Ascending aorta (tissue), 2 donors: ENCODE results near the gene SPRY1. TPM values are rescaled to one million over a fixed set of nuclear protein-coding genes. Genes with fewer than 3 reads are reported as not detected.

Experiments used
- DNase-seq, 2 donors: peaks; one replicate each; pipeline ENCODE4 v3.0.0-alpha.2; 2019; ENCODE audit warnings: low spot score in 2 of 2
- H3K27ac ChIP-seq, 2 donors: fragments of 200-600 bp; sonication (generic); one replicate each; pipeline ENCODE4 v1.5.1; 2016 to 2017; ENCODE audit warnings: mild to moderate bottlenecking in 1 of 2
- H3K27me3 ChIP-seq: fragments of 200-600 bp; sonication (generic); one replicate; pipeline ENCODE4 v1.5.1; 2017
- H3K36me3 ChIP-seq, 2 donors: fragments of 200-600 bp; sonication (generic); one replicate each; pipeline ENCODE4 v1.5.1; 2016
- H3K4me1 ChIP-seq, 2 donors: fragments of 200-600 bp; sonication (generic); one replicate each; pipeline ENCODE4 v1.5.1; 2016 to 2017; ENCODE audit warnings: mild to moderate bottlenecking in 1 of 2
- H3K4me3 ChIP-seq, 2 donors: fragments of 200-600 bp; sonication (generic); one replicate each; pipeline ENCODE4 v1.5.1; 2016 to 2017; ENCODE audit warnings: mild to moderate bottlenecking in 1 of 2
- H3K9me3 ChIP-seq, 2 donors: fragments of 200-600 bp; sonication (generic); one replicate each; pipeline ENCODE4 v1.5.1; 2016
- CTCF ChIP-seq, 3 experiments: fragments of 200-600 bp in 2 of 3; fragments of 450-650 bp in 1 of 3; sonication (generic) in 2 of 3; IDR thresholded peaks; one replicate each; pipeline ENCODE4 v1.5.1; 2016 to 2019; ENCODE audit warnings: antibody characterized with exemption in 3 of 3, mild to moderate bottlenecking in 1 of 3, moderate library complexity in 1 of 3
- intact Hi-C: fragments of 100-400 bp; cut with DNase I; formaldehyde crosslinking; loops from one replicate; pipeline ENCODE4 v1.15.1; 2023
- total RNA-seq: library from RNA; depleted of rRNA; stranded (reverse); fragments of >200 nt; gene quantifications from one replicate; pipeline ENCODE4 v1.1.0, GENCODE V29; 2016

SPRY1 gene
- total RNA-seq, 1 donor from 2014 or later, result 348 TPM

DNA sequence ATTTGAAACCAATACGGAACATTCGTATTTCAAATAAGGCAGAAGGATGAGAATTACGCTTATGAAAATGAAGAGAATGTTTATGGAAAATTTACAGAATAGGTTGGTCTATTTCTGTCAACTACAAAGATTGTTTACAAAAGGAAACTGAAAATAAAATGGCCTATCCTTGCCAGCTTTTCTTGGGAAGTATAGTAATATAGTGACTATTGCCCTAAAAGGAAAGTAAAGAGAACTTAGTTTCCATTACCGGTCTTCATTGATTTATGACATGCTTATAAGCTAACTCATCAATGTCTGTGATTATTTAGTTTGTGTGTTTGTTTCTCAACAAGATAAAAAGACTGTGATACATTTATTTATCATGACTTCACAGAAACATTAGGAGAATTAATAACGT is 2.9 kb upstream of the SPRY1 start:
- DNase-seq, result no peak
- Histone ChIP-seq H3K27me3 (no peaks in the 10 kb centered on the region), H3K36me3 (peaks cover 0 to 7% of the 10 kb centered on the region in 2 donors), H3K9me3 (no peaks in the 10 kb centered on the region), H3K27ac (no peak overlapping the region), H3K4me1 (no peaks in the 10 kb centered on the region), H3K4me3 (no peak overlapping the region)
- no peak for TF ChIP-seq CTCF (IDR thresholded peaks at IDR 0.05)
- intact Hi-C loops, result no loop called here

DNA sequence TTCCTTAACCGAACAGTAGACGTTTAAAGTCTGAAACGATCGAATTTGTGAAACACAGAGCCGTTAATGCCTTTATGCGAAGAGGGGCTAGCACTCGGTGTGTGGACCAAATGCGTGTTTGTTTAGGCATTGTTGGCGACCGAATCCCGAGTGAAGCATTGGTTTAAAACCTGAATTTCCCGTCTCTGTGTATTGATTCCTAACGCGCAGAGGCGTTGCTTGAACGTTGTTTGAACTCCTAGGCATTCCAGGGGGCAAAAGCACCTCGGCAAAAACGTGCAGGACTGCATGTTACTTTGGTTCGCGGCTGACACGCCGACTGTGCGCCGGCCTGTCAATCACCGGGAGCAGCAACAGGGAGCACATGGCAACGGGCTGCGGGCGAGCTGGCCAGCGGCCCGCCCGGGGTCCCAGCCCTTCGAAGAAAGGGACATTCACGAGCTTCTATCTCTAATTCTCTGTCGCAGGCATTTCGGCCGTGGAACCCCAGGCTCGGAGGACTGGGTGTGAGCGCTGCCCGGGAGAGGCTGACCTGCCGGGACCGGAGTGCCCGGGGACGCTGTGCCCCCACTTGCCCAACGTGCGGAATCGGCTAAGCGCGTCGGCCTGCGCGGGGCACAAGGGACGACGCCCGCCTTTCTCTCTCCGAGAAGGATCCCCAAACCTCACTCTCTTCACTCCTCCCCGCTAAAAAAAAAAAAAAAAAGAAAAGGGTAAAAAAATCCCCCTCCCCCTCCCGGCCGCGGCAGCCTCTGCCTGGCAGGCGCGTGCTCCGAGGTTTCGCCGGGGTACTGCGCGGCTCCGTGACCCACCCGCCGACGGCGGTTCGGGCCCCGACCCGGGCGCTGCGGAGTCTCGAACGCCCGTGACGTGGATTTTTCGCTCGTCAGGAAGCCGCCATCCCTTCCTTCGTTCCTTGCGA is 810 bp downstream of the SPRY1 start:
- peaks cover 0 to 34% of the 10 kb centered on the region in 2 donors for H3K36me3 ChIP-seq
- peak overlapping the region; percentile 84 to 93 for H3K27ac ChIP-seq
- H3K4me1 ChIP-seq, result peaks cover 0 to 2% of the 10 kb centered on the region in 2 donors
- no peaks in the 10 kb centered on the region for H3K9me3 ChIP-seq
- H3K4me3 ChIP-seq, result peak overlapping the region; percentile 78 to 84
- H3K27me3 ChIP-seq, result no peaks in the 10 kb centered on the region
- TF ChIP-seq CTCF (IDR thresholded peaks at IDR 0.05), result no peak
- intact Hi-C loops, result loop anchor here (2.0 to 5.0 kb wide), 7 partner anchors 157 to 1315 kb away; partner anchors contain the start of gene ANKRD50
- peak in 1 of 2 donors; percentile 71 for DNase-seq

- intact Hi-C loops, result loop anchor here (2.0 to 5.0 kb wide), 6 partner anchors 261 to 1314 kb away; partner anchors contain the start of gene ANKRD50
- Histone ChIP-seq H3K27me3 (no peaks in the 10 kb centered on the region), H3K4me1 (peaks cover 0 to 2% of the 10 kb centered on the region in 2 donors), H3K4me3 (peak overlapping the region; percentile 78 to 84), H3K9me3 (no peaks in the 10 kb centered on the region), H3K36me3 (peaks cover 0 to 43% of the 10 kb centered on the region in 2 donors), H3K27ac (peak overlapping the region; percentile 84 to 93)
- DNase-seq, result peak in 1 of 2 donors; percentile 81
- peak; percentile 24 to 80 (median 46) for TF ChIP-seq CTCF (IDR thresholded peaks at IDR 0.05)
Observed at GRCh38 chr4:123398066-123398852, 1.7 kb downstream of the SPRY1 start.

GRCh38 chr4:123398853-123399626 is 2.4 kb downstream of the SPRY1 start:
- no peaks in the 10 kb centered on the region for H3K9me3 ChIP-seq
- intact Hi-C loops, result loop anchor here (2.0 to 5.0 kb wide), 6 partner anchors 260 to 1313 kb away; partner anchors contain the start of gene ANKRD50
- peak in 1 of 2 donors; percentile 78 for DNase-seq
- peak overlapping the region; percentile 84 to 93 for H3K27ac ChIP-seq
- H3K4me1 ChIP-seq, result peaks cover 0 to 2% of the 10 kb centered on the region in 2 donors
- peak in 2 of 3 experiments; percentile 7 to 30 for TF ChIP-seq CTCF (IDR thresholded peaks at IDR 0.05)
- peaks cover 0 to 44% of the 10 kb centered on the region in 2 donors for H3K36me3 ChIP-seq
- no peaks in the 10 kb centered on the region for H3K27me3 ChIP-seq
- H3K4me3 ChIP-seq, result peak overlapping the region; percentile 78 to 84
